ENCODE data around the gene RIPOR3.

GRCh38 chr20:50678169-50678898, 13.0 kb downstream of the RIPOR3 start:
- TF ChIP-seq CTCF (IDR thresholded peaks at IDR 0.05) (no peak), POLR2A (IDR thresholded peaks at IDR 0.05) (no peak)
